ENCODE measurements around the gene EIF4G3. TPM values are rescaled to one million over a fixed set of nuclear protein-coding genes. Genes with fewer than 3 reads are reported as not detected.

Gene EIF4G3
- total and polyA plus RNA-seq, 2 of the 8 experiments (the other 6 are each of a cell fraction or from before 2014, with no cell fraction given): 47.5 to 66.6 TPM

GRCh38 chr1:21089299-21089698 is 87.4 kb downstream of the EIF4G3 start:
- Histone ChIP-seq H3K36me3 (ENCODE audit: control insufficient read depth in 2 of 4, insufficient read depth in 4 of 4, low read length in 3 of 4) (peaks cover 0 to 11% (median 3%) of the 10 kb centered on the region in 4 experiments; a peak in 4 of 8 replicates), H4K20me1 (replicated peaks in 1 of 2; ENCODE audit: control insufficient read depth in 1 of 2, insufficient read depth in 2 of 2, low read length in 2 of 2) (peaks cover 0 to 2% of the 10 kb centered on the region in 2 experiments), H2BK15ac (ENCODE audit: low read length) (no peak overlapping the region), H3K23ac (ENCODE audit: insufficient read length) (no peak overlapping the region), H2BK12ac (ENCODE audit: low read depth, low read length) (no peak overlapping the region), H3K79me1 (ENCODE audit: low read depth, low read length) (no peaks in the 10 kb centered on the region), H2BK120ac (replicated peaks; ENCODE audit: low read depth, low read length) (no peak overlapping the region), H4K5ac (ENCODE audit: insufficient read length, low read depth, low read length) (no peak overlapping the region), H3K4me1 (replicated peaks in 1 of 4; ENCODE audit: control insufficient read depth in 3 of 4, insufficient read depth in 4 of 4, low read length in 3 of 4) (no peaks in the 10 kb centered on the region), H4K8ac (ENCODE audit: extremely low read depth, insufficient read depth, low read length) (no peak overlapping the region), H3K56ac (replicated peaks; ENCODE audit: insufficient read length, low read depth, low read length) (no peak overlapping the region), H3K18ac (ENCODE audit: extremely low read depth, low read length) (no peak overlapping the region), H3K27ac (ENCODE audit: low read depth, low read length) (no peak overlapping the region), H3K23me2 (ENCODE audit: low read depth, low read length) (no peaks in the 10 kb centered on the region), H3K14ac (ENCODE audit: insufficient read length) (no peak overlapping the region), H3K9ac (replicated peaks in 1 of 4; ENCODE audit: extremely low read depth in 1 of 4, low read depth in 3 of 4, low read length in 3 of 4) (no peak overlapping the region), H3K9me3 (ENCODE audit: insufficient read depth in 2 of 2, low read depth in 1 of 2, low read length in 1 of 2) (no peaks in the 10 kb centered on the region), H3K4me3 (ENCODE audit: extremely low read depth in 1 of 4, insufficient read depth in 2 of 4, low read depth in 3 of 4, low read length in 4 of 4) (no peak overlapping the region), H3K27me3 (replicated peaks in 1 of 4; ENCODE audit: control insufficient read depth in 3 of 4, extremely low read depth in 1 of 4, insufficient read depth in 3 of 4, low read length in 3 of 4) (no peaks in the 10 kb centered on the region), H2AFZ (ENCODE audit: low read length) (no peak overlapping the region), H2BK20ac (ENCODE audit: low read length) (no peak overlapping the region), H2BK5ac (ENCODE audit: low read depth, low read length) (no peak overlapping the region), H2AK5ac (ENCODE audit: low read depth, low read length) (no peak overlapping the region), H3K4me2 (ENCODE audit: insufficient read depth in 1 of 2, low read depth in 2 of 2, low read length in 2 of 2) (no peak overlapping the region), H4K91ac (replicated peaks; ENCODE audit: insufficient read length, low read length) (no peak overlapping the region), H3K4ac (replicated peaks; ENCODE audit: insufficient read length, low read depth, low read length) (no peak overlapping the region), H3K79me2 (ENCODE audit: control insufficient read depth in 1 of 2, insufficient read depth in 2 of 2, low read length in 2 of 2) (peaks cover 0 to 26% of the 10 kb centered on the region in 2 experiments; a peak in 2 of 4 replicates)
- TF ChIP-seq EZH2 (IDR thresholded peaks at IDR 0.05; ENCODE audit: low read depth, low read length, severe bottlenecking) (no peak), RBBP5 (IDR thresholded peaks at IDR 0.05; ENCODE audit: borderline replicate concordance, low read depth, low read length) (no peak), POU5F1 (IDR thresholded peaks at IDR 0.05; ENCODE audit: low read depth, low read length) (no peak), HDAC2 (IDR thresholded peaks at IDR 0.05; ENCODE audit: borderline replicate concordance in 1 of 2, low read depth in 2 of 2, low read length in 2 of 2) (no peak), RNF2 (IDR thresholded peaks at IDR 0.05; ENCODE audit: borderline replicate concordance, low read depth, low read length, missing control alignments, poor library complexity, severe bottlenecking) (no peak), TAF1 (IDR thresholded peaks at IDR 0.05; ENCODE audit: low read depth, low read length) (no peak), SIN3A (conservative IDR thresholded peaks at IDR 0.05 in 1 of 2, IDR thresholded peaks at IDR 0.05 in 1 of 2; ENCODE audit: low read depth in 1 of 2, low read length in 2 of 2) (no peak), CBX5 (IDR thresholded peaks at IDR 0.05; ENCODE audit: low read depth, low read length) (no peak), GTF2F1 (IDR thresholded peaks at IDR 0.05; ENCODE audit: borderline replicate concordance, low read depth, low read length) (no peak)
- DNase-seq (ENCODE audit: low read depth in 1 of 2, low spot score in 2 of 2): no peak
- WGBS, 2 experiments (ENCODE audit: extremely low coverage in 1 of 2, insufficient coverage in 1 of 2, insufficient read length in 1 of 2, insufficient replicate concordance in 2 of 2, low coverage in 1 of 2, low lambda C conversion rate in 2 of 2, missing lambda C conversion rate in 1 of 2): 100% methylated on average over 2 of the region's 2 CpGs; no CpG with 5 or more reads in 1 of the 2 experiments
- ChIA-PET POLR2A (ENCODE audit: partially characterized antibody) (no interaction called here), CTCF (ENCODE audit: partially characterized antibody) (interaction anchor here (0.8 to 1.0 kb wide), 2 partner anchors 9 to 31 kb away, joined by 3 to 4 read pairs; no protein-coding TSS in a partner anchor)
- no peak for FAIRE-seq
